ENCODE results near the gene RCL1. TPM values are rescaled to one million over a fixed set of nuclear protein-coding genes. Genes with fewer than 3 reads are reported as not detected.

The RCL1 gene
- total and polyA plus RNA-seq, 2 of the 13 experiments (the other 11 are each of a cell fraction or from before 2014, with no cell fraction given): 22.3 to 31.6 TPM

DNA sequence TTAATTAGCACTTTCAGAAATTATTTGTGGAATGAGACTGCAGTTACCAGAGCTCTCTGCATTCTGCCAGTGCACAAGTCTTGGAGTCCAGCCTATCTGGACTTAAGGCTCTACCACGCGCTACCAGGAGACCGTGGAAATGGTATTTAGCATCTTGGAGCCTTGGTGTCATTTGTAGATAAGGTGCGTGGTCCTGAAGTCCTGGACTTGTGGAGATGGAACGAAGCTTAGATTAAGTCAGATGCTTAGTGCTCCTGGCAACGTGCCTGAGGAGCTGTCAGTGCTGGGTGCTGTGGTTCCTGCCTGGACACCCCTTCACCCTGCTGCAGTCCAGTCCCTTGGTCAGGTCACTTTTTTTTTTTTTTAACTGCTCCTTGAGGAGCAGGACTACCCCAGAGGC is 59.7 kb downstream of the RCL1 start:
- no TSS peak for BruUV-seq (replicated peaks)
- H3K79me2 ChIP-seq (ENCODE audit: insufficient read depth, low read length): peaks cover 1% of the 10 kb centered on the region
- H3K27ac ChIP-seq (ENCODE audit: extremely low read length, insufficient read depth, low read length): no peak overlapping the region
- peaks cover 33% of the 10 kb centered on the region for H3K4me1 ChIP-seq (ENCODE audit: insufficient read depth, low read length)
- peaks cover 12 to 40% of the 10 kb centered on the region in 2 experiments for H3K36me3 ChIP-seq (replicated peaks in 1 of 2; ENCODE audit: control insufficient read depth in 1 of 2, insufficient read depth in 2 of 2, low read length in 2 of 2)
- DNase-seq (ENCODE audit: low spot score) (no peak), ATAC-seq (no peak), FAIRE-seq (no peak)
- no peaks in the 10 kb centered on the region for H3K9me3 ChIP-seq (ENCODE audit: low read length)
- no peak overlapping the region for H3K4me3 ChIP-seq (replicated peaks in 1 of 3; ENCODE audit: insufficient read depth in 1 of 3, low read depth in 2 of 3, low read length in 3 of 3)
- H3K9ac ChIP-seq (ENCODE audit: insufficient read depth, low read depth, low read length): no peak overlapping the region
- in situ Hi-C loops (cut with HindIII; ENCODE audit: extremely low pct_ligation_motif_present, low pct_unique_long_range_greater_than_20kb): no loop called here
- ChIA-PET CTCF (ENCODE audit: low intra/inter-chr PET ratio, low total read pairs) (no interaction called here), POLR2A (no interaction called here)
- intact Hi-C loops (cut with micrococcal nuclease; ENCODE audit: unreplicated experiment): no loop called here
- WGBS (ENCODE audit: low lambda C conversion rate): 98% methylated on average over 6 of the region's 6 CpGs
- H3K4me2 ChIP-seq (ENCODE audit: low read depth, low read length): no peak overlapping the region
- H4K20me1 ChIP-seq (ENCODE audit: insufficient read depth, low read length): no peaks in the 10 kb centered on the region
- TF ChIP-seq ZNF749 (CRISPR knock-in tag; IDR thresholded peaks at IDR 0.05; ENCODE audit: borderline replicate concordance) (no peak), EP300 (IDR thresholded peaks at IDR 0.05; ENCODE audit: low read depth in 2 of 2, low read length in 2 of 2) (no peak), EP300 (CRISPR knock-in tag; IDR thresholded peaks at IDR 0.05; ENCODE audit: borderline replicate concordance) (no peak), ZNF446 (CRISPR knock-in tag; IDR thresholded peaks at IDR 0.05) (no peak), JUND (CRISPR knock-in tag; IDR thresholded peaks at IDR 0.05) (no peak), ZNF460 (CRISPR knock-in tag; IDR thresholded peaks at IDR 0.05; ENCODE audit: borderline replicate concordance) (no peak), YEATS4 (CRISPR knock-in tag; IDR thresholded peaks at IDR 0.05; ENCODE audit: borderline replicate concordance) (no peak), ZMAT3 (CRISPR knock-in tag; conservative IDR thresholded peaks at IDR 0.05) (no peak), SALL2 (CRISPR knock-in tag; IDR thresholded peaks at IDR 0.05) (no peak), SMAD9 (CRISPR knock-in tag; IDR thresholded peaks at IDR 0.05) (no peak)
- TF ChIP-seq, protein P1, sequence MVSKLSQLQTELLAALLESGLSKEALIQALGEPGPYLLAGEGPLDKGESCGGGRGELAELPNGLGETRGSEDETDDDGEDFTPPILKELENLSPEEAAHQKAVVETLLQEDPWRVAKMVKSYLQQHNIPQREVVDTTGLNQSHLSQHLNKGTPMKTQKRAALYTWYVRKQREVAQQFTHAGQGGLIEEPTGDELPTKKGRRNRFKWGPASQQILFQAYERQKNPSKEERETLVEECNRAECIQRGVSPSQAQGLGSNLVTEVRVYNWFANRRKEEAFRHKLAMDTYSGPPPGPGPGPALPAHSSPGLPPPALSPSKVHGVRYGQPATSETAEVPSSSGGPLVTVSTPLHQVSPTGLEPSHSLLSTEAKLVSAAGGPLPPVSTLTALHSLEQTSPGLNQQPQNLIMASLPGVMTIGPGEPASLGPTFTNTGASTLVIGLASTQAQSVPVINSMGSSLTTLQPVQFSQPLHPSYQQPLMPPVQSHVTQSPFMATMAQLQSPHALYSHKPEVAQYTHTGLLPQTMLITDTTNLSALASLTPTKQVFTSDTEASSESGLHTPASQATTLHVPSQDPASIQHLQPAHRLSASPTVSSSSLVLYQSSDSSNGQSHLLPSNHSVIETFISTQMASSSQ (IDR thresholded peaks at IDR 0.05; ENCODE audit: low read depth): no peak
- TF ChIP-seq, protein P1 (CRISPR knock-in tag; IDR thresholded peaks at IDR 0.05; ENCODE audit: borderline replicate concordance): no peak
- TF ChIP-seq, protein P2, sequence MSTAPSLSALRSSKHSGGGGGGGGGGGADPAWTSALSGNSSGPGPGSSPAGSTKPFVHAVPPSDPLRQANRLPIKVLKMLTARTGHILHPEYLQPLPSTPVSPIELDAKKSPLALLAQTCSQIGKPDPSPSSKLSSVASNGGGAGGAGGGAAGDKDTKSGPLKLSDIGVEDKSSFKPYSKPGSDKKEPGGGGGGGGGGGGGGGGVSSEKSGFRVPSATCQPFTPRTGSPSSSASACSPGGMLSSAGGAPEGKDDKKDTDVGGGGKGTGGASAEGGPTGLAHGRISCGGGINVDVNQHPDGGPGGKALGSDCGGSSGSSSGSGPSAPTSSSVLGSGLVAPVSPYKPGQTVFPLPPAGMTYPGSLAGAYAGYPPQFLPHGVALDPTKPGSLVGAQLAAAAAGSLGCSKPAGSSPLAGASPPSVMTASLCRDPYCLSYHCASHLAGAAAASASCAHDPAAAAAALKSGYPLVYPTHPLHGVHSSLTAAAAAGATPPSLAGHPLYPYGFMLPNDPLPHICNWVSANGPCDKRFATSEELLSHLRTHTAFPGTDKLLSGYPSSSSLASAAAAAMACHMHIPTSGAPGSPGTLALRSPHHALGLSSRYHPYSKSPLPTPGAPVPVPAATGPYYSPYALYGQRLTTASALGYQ (CRISPR knock-in tag; IDR thresholded peaks at IDR 0.05): no peak
- TF ChIP-seq, protein P3, sequence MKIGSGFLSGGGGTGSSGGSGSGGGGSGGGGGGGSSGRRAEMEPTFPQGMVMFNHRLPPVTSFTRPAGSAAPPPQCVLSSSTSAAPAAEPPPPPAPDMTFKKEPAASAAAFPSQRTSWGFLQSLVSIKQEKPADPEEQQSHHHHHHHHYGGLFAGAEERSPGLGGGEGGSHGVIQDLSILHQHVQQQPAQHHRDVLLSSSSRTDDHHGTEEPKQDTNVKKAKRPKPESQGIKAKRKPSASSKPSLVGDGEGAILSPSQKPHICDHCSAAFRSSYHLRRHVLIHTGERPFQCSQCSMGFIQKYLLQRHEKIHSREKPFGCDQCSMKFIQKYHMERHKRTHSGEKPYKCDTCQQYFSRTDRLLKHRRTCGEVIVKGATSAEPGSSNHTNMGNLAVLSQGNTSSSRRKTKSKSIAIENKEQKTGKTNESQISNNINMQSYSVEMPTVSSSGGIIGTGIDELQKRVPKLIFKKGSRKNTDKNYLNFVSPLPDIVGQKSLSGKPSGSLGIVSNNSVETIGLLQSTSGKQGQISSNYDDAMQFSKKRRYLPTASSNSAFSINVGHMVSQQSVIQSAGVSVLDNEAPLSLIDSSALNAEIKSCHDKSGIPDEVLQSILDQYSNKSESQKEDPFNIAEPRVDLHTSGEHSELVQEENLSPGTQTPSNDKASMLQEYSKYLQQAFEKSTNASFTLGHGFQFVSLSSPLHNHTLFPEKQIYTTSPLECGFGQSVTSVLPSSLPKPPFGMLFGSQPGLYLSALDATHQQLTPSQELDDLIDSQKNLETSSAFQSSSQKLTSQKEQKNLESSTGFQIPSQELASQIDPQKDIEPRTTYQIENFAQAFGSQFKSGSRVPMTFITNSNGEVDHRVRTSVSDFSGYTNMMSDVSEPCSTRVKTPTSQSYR (CRISPR knock-in tag; IDR thresholded peaks at IDR 0.05; ENCODE audit: borderline replicate concordance): no peak
- TF ChIP-seq, protein P4, sequence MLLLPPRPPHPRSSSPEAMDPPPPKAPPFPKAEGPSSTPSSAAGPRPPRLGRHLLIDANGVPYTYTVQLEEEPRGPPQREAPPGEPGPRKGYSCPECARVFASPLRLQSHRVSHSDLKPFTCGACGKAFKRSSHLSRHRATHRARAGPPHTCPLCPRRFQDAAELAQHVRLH (CRISPR knock-in tag; IDR thresholded peaks at IDR 0.05; ENCODE audit: borderline replicate concordance, low read depth): no peak
- H2AFZ ChIP-seq (ENCODE audit: low read length): no peak overlapping the region
- H3K27me3 ChIP-seq (ENCODE audit: control insufficient read depth in 1 of 2, insufficient read depth in 2 of 2, low read length in 2 of 2): no peaks in the 10 kb centered on the region

All from HepG2 (cell line).